HepG2 (cell line): ENCODE results near the gene KCTD14.
"Not testable (repeated sequence)": the region's sequence is repeated elsewhere in the genome, so short reads cannot be mapped to it uniquely, and the experiment has no call there.

ENCODE experiments used
- ARNT ChIP-seq: fragments of 450-650 bp; IDR thresholded peaks from 2 replicates; pipeline ENCODE4 v1.6.1; 2017
- ETV5 ChIP-seq: IDR thresholded peaks from 2 replicates; pipeline ENCODE4 v1.6.1; 2018; ENCODE audit warnings: missing biosample characterization, missing genetic modification reagents, inconsistent platforms, borderline replicate concordance
- MXD4 ChIP-seq: IDR thresholded peaks from 2 replicates; pipeline ENCODE4 v1.6.1; 2016; ENCODE audit warnings: mild to moderate bottlenecking, missing biosample characterization, missing genetic modification reagents
- POLR2A ChIP-seq, 2 experiments: IDR thresholded peaks; 2 replicates each; pipeline ENCODE4 v1.6.1; 2011; ENCODE audit warnings: low read depth in 2 of 2, low read length in 2 of 2, mild to moderate bottlenecking in 1 of 2, moderate library complexity in 1 of 2; ENCODE audit not compliant: insufficient read depth in 1 of 2
- RAD51 ChIP-seq: fragments of 450-650 bp; IDR thresholded peaks from 2 replicates; pipeline ENCODE4 v1.6.1; 2016; ENCODE audit warnings: borderline replicate concordance
- REXO4 ChIP-seq: sonication (generic); formaldehyde crosslinking; IDR thresholded peaks from 2 replicates; pipeline ENCODE4 v1.8.0; 2022; ENCODE audit warnings: missing genetic modification reagents, mild to moderate bottlenecking, borderline replicate concordance
- SETDB1 ChIP-seq: sonication (generic); formaldehyde crosslinking; IDR thresholded peaks from 2 replicates; pipeline ENCODE4 v1.5.1; 2020; ENCODE audit warnings: missing genetic modification reagents, mild to moderate bottlenecking, borderline replicate concordance
- SIN3A ChIP-seq: IDR thresholded peaks from 2 replicates; pipeline ENCODE4 v1.6.1; 2011; ENCODE audit warnings: low read depth, mild to moderate bottlenecking, control low read depth, low read length, borderline replicate concordance
- ZFX ChIP-seq: sonication (generic); formaldehyde crosslinking; IDR thresholded peaks from 2 replicates; pipeline ENCODE4 v1.4.0; 2020; ENCODE audit warnings: mild to moderate bottlenecking, low read depth, missing genetic modification reagents, moderate library complexity
- ZNF24 ChIP-seq: fragments of 450-650 bp; IDR thresholded peaks from 2 replicates; pipeline ENCODE4 v1.6.1; 2017; ENCODE audit warnings: antibody characterized with exemption, mild to moderate bottlenecking
- ZNF484 ChIP-seq: sonication (generic); formaldehyde crosslinking; IDR thresholded peaks from 2 replicates; pipeline ENCODE4 v1.5.1; 2020; ENCODE audit warnings: mild to moderate bottlenecking, low read depth, missing genetic modification reagents, borderline replicate concordance
- TF ChIP-seq, protein P1 (sequence below): sonication (generic); formaldehyde crosslinking; IDR thresholded peaks from 2 replicates; pipeline ENCODE4 v1.4.0; 2020; ENCODE audit warnings: mild to moderate bottlenecking, missing genetic modification reagents
- TF ChIP-seq, protein P2 (sequence below): sonication (generic); formaldehyde crosslinking; IDR thresholded peaks from 2 replicates; pipeline ENCODE4 v1.5.0; 2020; ENCODE audit warnings: mild to moderate bottlenecking, missing genetic modification reagents, moderate library complexity
- TF ChIP-seq, protein P3 (sequence below), 2 experiments: sonication (generic) in 1 of 2; formaldehyde crosslinking in 1 of 2; IDR thresholded peaks; 2 replicates each; pipeline versions ENCODE4 v1.4.0 to v1.6.1; 2018 to 2020; ENCODE audit warnings: missing genetic modification reagents in 2 of 2, borderline replicate concordance in 1 of 2, low read depth in 1 of 2, mild to moderate bottlenecking in 1 of 2, missing biosample characterization in 1 of 2

DNA sequence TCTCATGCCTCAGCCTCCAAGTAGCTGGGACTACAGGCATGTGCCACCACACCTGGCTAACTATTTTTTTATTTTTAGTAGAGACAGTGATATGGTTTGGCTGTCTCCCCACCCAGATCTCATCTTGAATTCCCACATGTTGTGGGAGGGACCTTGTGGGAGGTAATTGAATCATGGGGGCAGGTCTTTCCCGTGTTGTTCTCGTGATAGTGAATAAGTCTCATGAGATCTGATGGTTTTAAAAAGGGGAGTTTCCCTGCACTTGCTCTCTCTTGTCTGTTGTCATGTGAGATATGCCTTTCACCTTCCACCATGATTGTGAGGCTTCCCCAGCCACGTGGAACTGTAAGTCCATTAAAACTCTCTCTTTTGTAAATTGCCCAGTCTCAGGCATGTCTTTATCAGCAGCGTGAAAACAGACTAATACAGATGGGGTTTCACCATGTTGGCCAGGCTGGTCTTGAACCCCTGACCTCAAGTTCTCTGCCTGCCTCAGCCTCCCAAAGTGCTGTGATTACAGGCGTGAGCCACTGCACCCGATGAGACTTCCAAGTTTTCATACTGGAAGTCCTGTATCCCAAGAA is 8.0 kb downstream of the KCTD14 start:
- not testable (repeated sequence) for TF ChIP-seq SETDB1 (CRISPR knock-in tag); REXO4; POLR2A (IDR thresholded peaks at IDR 0.05; ENCODE audit: insufficient read depth in 1 of 2, low read depth in 2 of 2, low read length in 2 of 2); SIN3A; ZFX (CRISPR knock-in tag); MXD4 (CRISPR knock-in tag); ZNF24; ARNT; RAD51; ZNF484; ETV5
- TF ChIP-seq, protein P1, sequence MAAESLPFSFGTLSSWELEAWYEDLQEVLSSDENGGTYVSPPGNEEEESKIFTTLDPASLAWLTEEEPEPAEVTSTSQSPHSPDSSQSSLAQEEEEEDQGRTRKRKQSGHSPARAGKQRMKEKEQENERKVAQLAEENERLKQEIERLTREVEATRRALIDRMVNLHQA (CRISPR knock-in tag): not testable (repeated sequence)
- TF ChIP-seq, protein P2, sequence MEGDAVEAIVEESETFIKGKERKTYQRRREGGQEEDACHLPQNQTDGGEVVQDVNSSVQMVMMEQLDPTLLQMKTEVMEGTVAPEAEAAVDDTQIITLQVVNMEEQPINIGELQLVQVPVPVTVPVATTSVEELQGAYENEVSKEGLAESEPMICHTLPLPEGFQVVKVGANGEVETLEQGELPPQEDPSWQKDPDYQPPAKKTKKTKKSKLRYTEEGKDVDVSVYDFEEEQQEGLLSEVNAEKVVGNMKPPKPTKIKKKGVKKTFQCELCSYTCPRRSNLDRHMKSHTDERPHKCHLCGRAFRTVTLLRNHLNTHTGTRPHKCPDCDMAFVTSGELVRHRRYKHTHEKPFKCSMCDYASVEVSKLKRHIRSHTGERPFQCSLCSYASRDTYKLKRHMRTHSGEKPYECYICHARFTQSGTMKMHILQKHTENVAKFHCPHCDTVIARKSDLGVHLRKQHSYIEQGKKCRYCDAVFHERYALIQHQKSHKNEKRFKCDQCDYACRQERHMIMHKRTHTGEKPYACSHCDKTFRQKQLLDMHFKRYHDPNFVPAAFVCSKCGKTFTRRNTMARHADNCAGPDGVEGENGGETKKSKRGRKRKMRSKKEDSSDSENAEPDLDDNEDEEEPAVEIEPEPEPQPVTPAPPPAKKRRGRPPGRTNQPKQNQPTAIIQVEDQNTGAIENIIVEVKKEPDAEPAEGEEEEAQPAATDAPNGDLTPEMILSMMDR (CRISPR knock-in tag): not testable (repeated sequence)
- TF ChIP-seq, protein P3, sequence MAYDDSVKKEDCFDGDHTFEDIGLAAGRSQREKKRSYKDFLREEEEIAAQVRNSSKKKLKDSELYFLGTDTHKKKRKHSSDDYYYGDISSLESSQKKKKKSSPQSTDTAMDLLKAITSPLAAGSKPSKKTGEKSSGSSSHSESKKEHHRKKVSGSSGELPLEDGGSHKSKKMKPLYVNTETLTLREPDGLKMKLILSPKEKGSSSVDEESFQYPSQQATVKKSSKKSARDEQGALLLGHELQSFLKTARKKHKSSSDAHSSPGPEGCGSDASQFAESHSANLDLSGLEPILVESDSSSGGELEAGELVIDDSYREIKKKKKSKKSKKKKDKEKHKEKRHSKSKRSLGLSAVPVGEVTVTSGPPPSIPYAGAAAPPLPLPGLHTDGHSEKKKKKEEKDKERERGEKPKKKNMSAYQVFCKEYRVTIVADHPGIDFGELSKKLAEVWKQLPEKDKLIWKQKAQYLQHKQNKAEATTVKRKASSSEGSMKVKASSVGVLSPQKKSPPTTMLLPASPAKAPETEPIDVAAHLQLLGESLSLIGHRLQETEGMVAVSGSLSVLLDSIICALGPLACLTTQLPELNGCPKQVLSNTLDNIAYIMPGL (CRISPR knock-in tag; IDR thresholded peaks at IDR 0.05; ENCODE audit: borderline replicate concordance in 1 of 2, low read depth in 1 of 2): not testable (repeated sequence)
